ENCODE data around the gene SPACA4. TPM values are rescaled to one million over a fixed set of nuclear protein-coding genes. Genes with fewer than 3 reads are reported as not detected.

SPACA4 gene
- total and polyA plus RNA-seq, 9 of the 15 experiments (the other 6 are each of a cell fraction or from before 2014, with no cell fraction given), result not detected

DNA sequence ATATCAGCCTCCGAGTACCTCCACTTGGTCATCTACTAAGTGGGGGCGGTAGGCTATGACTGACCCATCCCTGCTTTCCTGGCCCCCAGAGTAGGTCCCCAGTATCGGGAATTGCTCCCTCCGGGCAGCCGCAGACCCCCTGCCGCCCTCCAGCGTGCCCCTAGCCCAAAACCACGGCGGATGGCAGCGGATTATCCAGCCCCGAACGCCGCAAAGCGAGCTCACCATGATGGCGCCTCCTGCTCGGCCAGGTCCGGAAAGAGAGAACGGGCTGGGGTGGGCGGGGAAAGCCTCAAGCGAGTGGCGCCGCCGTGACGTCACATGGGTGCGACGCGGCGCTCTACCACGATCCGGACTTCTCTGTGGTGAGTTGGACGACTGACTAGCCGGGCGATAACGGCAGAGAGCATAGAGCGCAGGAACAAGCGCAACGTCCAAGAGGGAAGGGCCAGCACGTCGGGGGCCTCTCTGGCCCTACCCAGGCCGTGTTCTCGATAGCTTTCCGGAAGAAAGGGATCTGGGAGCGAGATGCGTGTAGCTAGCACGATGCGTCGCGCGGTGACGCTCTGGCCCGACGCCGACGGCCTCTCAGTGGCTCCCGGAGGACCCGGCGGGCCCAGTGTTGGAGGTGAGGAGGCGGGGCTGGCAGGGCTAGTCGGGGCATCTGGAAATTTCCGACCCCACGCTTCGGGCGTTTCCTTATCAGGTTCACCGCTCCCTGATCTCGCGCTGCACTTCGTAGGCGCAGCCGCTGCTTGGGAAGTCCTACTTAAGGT is 12.6 kb downstream of the SPACA4 start, which contains the start of the genes RPL18 and SPHK2 (continued):
- TF ChIP-seq, protein P1, sequence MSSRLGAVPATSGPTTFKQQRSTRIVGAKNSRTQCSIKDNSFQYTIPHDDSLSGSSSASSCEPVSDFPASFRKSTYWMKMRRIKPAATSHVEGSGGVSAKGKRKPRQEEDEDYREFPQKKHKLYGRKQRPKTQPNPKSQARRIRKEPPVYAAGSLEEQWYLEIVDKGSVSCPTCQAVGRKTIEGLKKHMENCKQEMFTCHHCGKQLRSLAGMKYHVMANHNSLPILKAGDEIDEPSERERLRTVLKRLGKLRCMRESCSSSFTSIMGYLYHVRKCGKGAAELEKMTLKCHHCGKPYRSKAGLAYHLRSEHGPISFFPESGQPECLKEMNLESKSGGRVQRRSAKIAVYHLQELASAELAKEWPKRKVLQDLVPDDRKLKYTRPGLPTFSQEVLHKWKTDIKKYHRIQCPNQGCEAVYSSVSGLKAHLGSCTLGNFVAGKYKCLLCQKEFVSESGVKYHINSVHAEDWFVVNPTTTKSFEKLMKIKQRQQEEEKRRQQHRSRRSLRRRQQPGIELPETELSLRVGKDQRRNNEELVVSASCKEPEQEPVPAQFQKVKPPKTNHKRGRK (tag; IDR thresholded peaks at IDR 0.05), result no peak
- no peak for TF ChIP-seq NCOA1 (IDR thresholded peaks at IDR 0.05; ENCODE audit: low read depth)
- TF ChIP-seq, protein P2, sequence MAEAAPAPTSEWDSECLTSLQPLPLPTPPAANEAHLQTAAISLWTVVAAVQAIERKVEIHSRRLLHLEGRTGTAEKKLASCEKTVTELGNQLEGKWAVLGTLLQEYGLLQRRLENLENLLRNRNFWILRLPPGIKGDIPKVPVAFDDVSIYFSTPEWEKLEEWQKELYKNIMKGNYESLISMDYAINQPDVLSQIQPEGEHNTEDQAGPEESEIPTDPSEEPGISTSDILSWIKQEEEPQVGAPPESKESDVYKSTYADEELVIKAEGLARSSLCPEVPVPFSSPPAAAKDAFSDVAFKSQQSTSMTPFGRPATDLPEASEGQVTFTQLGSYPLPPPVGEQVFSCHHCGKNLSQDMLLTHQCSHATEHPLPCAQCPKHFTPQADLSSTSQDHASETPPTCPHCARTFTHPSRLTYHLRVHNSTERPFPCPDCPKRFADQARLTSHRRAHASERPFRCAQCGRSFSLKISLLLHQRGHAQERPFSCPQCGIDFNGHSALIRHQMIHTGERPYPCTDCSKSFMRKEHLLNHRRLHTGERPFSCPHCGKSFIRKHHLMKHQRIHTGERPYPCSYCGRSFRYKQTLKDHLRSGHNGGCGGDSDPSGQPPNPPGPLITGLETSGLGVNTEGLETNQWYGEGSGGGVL (CRISPR knock-in tag; IDR thresholded peaks at IDR 0.05), result no peak
- no peak for TF ChIP-seq TCF7L2 (IDR thresholded peaks at IDR 0.05; ENCODE audit: low read depth, low read length)
- no peak for TF ChIP-seq PHTF2 (CRISPR knock-in tag; IDR thresholded peaks at IDR 0.05)
- TF ChIP-seq ZC3H11A (IDR thresholded peaks at IDR 0.05; ENCODE audit: low read depth, low read length), result no peak; the same call in 1 of the 2 replicates
- TF ChIP-seq SMAD2 (IDR thresholded peaks at IDR 0.05; ENCODE audit: low read depth, low read length), result no peak
- TF ChIP-seq ZNF140 (CRISPR knock-in tag; IDR thresholded peaks at IDR 0.05), result no peak
- TF ChIP-seq SRSF9 (IDR thresholded peaks at IDR 0.05; ENCODE audit: borderline replicate concordance, low read depth, low read length), result no peak
- TF ChIP-seq SNIP1 (IDR thresholded peaks at IDR 0.05; ENCODE audit: low read depth), result peak; percentile 100
- peak; percentile 2; the same call in 1 of the 2 replicates for TF ChIP-seq MYNN (IDR thresholded peaks at IDR 0.05)
- TF ChIP-seq MYNN (CRISPR knock-in tag; IDR thresholded peaks at IDR 0.05), result no peak
- TF ChIP-seq, protein P3, sequence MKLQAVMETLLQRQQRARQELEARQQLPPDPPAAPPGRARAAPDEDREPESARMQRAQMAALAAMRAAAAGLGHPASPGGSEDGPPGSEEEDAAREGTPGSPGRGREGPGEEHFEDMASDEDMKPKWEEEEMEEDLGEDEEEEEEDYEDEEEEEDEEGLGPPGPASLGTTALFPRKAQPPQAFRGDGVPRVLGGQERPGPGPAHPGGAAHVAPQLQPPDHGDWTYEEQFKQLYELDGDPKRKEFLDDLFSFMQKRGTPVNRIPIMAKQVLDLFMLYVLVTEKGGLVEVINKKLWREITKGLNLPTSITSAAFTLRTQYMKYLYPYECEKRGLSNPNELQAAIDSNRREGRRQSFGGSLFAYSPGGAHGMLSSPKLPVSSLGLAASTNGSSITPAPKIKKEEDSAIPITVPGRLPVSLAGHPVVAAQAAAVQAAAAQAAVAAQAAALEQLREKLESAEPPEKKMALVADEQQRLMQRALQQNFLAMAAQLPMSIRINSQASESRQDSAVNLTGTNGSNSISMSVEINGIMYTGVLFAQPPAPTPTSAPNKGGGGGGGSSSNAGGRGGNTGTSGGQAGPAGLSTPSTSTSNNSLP (IDR thresholded peaks at IDR 0.05; ENCODE audit: borderline replicate concordance, low read depth, low read length), result peak; percentile 60; the same call in 1 of the 2 replicates
- TF ChIP-seq U2AF1 (optimal IDR thresholded peaks at IDR 0.05; ENCODE audit: low read depth, low read length), result peak; percentile 87
- TF ChIP-seq ELF1 (tag; IDR thresholded peaks at IDR 0.05), result peak; percentile 99
- no peak for TF ChIP-seq ZNF695 (CRISPR knock-in tag; IDR thresholded peaks at IDR 0.05)
- no peak for TF ChIP-seq IRF1 (CRISPR knock-in tag; IDR thresholded peaks at IDR 0.05; ENCODE audit: borderline replicate concordance)
- TF ChIP-seq ZC3H4 (CRISPR knock-in tag; IDR thresholded peaks at IDR 0.05; ENCODE audit: borderline replicate concordance), result no peak
- peak; percentile 97 for TF ChIP-seq CREB1 (IDR thresholded peaks at IDR 0.05)
- peak; percentile 100 for TF ChIP-seq CREB1 (CRISPR knock-in tag; IDR thresholded peaks at IDR 0.05)
- no peak for TF ChIP-seq STAG1 (CRISPR knock-in tag; IDR thresholded peaks at IDR 0.05; ENCODE audit: borderline replicate concordance)
- TF ChIP-seq KDM2B (CRISPR knock-in tag; IDR thresholded peaks at IDR 0.05), result no peak
- no peak for TF ChIP-seq ARHGAP35 (IDR thresholded peaks at IDR 0.05; ENCODE audit: partially characterized antibody)
- no peak for TF ChIP-seq NFYB (IDR thresholded peaks at IDR 0.05; ENCODE audit: extremely low read depth, insufficient read length)
